ENCODE results near the gene MYOM3.

MYOM3 gene

DNA sequence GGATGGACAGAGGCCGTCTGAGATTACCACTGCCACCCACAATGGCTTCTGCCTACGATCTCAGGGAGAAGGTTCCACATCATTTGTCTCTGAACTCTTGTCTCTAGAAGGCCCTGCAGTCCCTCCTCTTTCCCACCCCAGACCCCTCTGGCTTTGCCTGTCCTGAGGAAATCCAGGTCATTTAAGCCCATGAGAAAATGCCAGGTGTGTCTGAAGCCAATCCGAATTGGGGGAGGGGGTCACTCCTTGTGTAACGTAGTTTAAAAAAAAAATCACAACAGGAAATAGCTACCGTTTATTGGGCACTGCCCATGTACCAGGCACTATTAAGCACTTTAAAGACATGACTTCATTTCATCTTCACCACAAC lies 7.5 kb upstream of the MYOM3 start:
- H3K27ac ChIP-seq (ENCODE audit: low read depth, low read length) = no peak overlapping the region
- H3K79me2 ChIP-seq (ENCODE audit: control insufficient read depth, low read length) = no peaks in the 10 kb centered on the region
- H3K36me3 ChIP-seq (ENCODE audit: control insufficient read depth, low read length) = no peaks in the 10 kb centered on the region
- H4K20me1 ChIP-seq (ENCODE audit: control insufficient read depth, insufficient read depth, low read depth, low read length) = no peaks in the 10 kb centered on the region
- no peaks in the 10 kb centered on the region for H3K9me2 ChIP-seq (replicated peaks; ENCODE audit: control insufficient read depth, low read length)
- no peaks in the 10 kb centered on the region for H3F3A ChIP-seq (ENCODE audit: control insufficient read depth, insufficient read depth)
- H3K4me3 ChIP-seq (ENCODE audit: low read length) = no peak overlapping the region
- no peaks in the 10 kb centered on the region for H3K9me3 ChIP-seq (ENCODE audit: control insufficient read depth, insufficient read depth, low read length)
- no peak for TF ChIP-seq EZH2phosphoT487 (IDR thresholded peaks at IDR 0.05; ENCODE audit: borderline replicate concordance, low read length)
- TF ChIP-seq, protein P1, sequence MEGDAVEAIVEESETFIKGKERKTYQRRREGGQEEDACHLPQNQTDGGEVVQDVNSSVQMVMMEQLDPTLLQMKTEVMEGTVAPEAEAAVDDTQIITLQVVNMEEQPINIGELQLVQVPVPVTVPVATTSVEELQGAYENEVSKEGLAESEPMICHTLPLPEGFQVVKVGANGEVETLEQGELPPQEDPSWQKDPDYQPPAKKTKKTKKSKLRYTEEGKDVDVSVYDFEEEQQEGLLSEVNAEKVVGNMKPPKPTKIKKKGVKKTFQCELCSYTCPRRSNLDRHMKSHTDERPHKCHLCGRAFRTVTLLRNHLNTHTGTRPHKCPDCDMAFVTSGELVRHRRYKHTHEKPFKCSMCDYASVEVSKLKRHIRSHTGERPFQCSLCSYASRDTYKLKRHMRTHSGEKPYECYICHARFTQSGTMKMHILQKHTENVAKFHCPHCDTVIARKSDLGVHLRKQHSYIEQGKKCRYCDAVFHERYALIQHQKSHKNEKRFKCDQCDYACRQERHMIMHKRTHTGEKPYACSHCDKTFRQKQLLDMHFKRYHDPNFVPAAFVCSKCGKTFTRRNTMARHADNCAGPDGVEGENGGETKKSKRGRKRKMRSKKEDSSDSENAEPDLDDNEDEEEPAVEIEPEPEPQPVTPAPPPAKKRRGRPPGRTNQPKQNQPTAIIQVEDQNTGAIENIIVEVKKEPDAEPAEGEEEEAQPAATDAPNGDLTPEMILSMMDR (IDR thresholded peaks at IDR 0.05; ENCODE audit: low read depth, low read length, poor library complexity, severe bottlenecking) = no peak
- H3K4me2 ChIP-seq (ENCODE audit: low read length) = no peak overlapping the region
- peaks cover 21% of the 10 kb centered on the region for H3K27me3 ChIP-seq (ENCODE audit: control insufficient read depth, low read length)
- no peaks in the 10 kb centered on the region for H3K4me1 ChIP-seq (ENCODE audit: control insufficient read depth, low read length)

DNA sequence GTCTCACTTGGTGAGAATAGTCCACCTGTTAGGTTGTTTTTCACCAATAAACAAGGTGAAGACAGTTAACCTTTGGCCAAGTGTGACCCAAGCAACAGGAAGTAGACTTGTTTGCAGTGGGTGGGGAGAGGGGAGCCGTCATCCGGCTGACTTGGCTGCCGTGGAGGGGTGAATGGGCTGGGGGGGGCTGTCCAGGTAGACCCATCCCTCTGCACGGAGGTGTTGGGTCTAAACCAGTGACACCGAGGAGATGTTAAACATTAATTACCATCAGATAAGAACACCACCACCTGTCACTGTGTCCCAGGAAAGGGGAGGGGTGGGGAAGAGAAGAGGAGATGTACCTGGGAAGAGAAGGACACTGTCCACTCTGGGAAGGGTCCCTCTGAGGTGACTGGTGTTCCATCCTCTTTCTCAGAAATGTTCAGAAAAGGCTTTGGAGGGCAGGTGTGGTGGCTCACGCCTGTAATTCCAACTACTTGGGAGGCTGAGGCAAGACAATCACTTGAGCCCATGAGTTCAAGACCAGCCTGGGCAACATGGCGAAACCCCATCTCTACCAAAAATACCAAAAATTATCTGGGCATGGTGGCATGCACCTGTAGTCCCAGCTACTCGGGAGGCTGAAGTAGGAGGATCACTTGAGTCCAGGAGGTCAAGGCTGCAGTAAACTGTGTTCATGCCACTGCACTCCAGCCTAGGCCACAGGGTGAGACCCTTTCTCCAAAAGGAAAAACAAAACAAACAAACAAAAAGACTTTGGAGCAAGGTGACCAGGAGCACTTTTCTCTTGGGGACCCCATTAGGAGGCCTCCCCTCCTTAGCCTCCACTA lies 6.7 kb upstream of the MYOM3 start:
- H3K27me3 ChIP-seq (ENCODE audit: control insufficient read depth, low read length) = peaks cover 26% of the 10 kb centered on the region
- no peaks in the 10 kb centered on the region for H3K79me2 ChIP-seq (ENCODE audit: control insufficient read depth, low read length)
- H3K36me3 ChIP-seq (ENCODE audit: control insufficient read depth, low read length) = no peaks in the 10 kb centered on the region
- no peaks in the 10 kb centered on the region for H3K4me1 ChIP-seq (ENCODE audit: control insufficient read depth, low read length)
- no peaks in the 10 kb centered on the region for H4K20me1 ChIP-seq (ENCODE audit: control insufficient read depth, insufficient read depth, low read depth, low read length)
- H3K4me2 ChIP-seq (ENCODE audit: low read length) = no peak overlapping the region
- H3K9me2 ChIP-seq (replicated peaks; ENCODE audit: control insufficient read depth, low read length) = no peaks in the 10 kb centered on the region
- no peak overlapping the region for H3K27ac ChIP-seq (ENCODE audit: low read depth, low read length)
- no peak overlapping the region for H3K4me3 ChIP-seq (ENCODE audit: low read length)
- TF ChIP-seq, protein P1 (IDR thresholded peaks at IDR 0.05; ENCODE audit: low read depth, low read length, poor library complexity, severe bottlenecking) = no peak
- TF ChIP-seq EZH2phosphoT487 (IDR thresholded peaks at IDR 0.05; ENCODE audit: borderline replicate concordance, low read length) = no peak
- no peaks in the 10 kb centered on the region for H3K9me3 ChIP-seq (ENCODE audit: control insufficient read depth, insufficient read depth, low read length)
- no peaks in the 10 kb centered on the region for H3F3A ChIP-seq (ENCODE audit: control insufficient read depth, insufficient read depth)

DNA sequence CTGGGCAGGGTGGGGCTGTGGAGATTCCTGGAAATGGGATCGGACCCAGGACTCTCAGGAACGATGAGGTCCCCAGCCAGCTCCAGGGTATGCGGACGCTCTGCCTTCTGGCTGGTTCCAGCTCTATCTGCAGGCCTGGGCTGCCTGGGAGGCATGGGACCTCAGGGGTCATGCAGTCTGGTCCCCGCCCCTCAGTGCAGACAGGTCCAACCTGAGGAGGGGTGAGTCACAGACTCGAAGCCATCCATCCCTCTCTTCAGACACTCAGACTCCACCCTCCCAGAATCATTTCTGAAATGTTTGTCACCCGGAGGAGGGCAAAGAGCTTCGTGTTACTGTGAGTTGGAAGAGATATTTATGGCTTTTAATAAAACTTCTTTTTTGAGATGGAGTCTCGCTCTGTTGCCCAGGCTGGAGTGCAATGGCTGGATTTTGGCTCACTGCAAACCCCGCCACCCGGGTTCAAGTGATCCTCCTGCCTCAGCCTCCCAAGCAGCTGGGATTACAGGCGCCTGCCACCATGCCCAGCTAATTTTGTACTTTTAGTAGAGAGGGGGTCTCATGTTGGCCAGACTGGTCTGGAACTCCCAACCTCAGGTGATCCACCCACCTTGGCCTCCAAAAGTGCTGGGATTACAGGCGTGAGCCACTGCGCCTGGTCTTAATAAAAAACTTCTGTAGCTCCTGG lies 5.9 kb upstream of the MYOM3 start:
- TF ChIP-seq, protein P1 (IDR thresholded peaks at IDR 0.05; ENCODE audit: low read depth, low read length, poor library complexity, severe bottlenecking) = no peak
- TF ChIP-seq EZH2phosphoT487 (IDR thresholded peaks at IDR 0.05; ENCODE audit: borderline replicate concordance, low read length) = no peak
- no peak overlapping the region for H3K27ac ChIP-seq (ENCODE audit: low read depth, low read length)
- H3K27me3 ChIP-seq (ENCODE audit: control insufficient read depth, low read length) = peaks cover 30% of the 10 kb centered on the region
- no peak overlapping the region for H3K4me2 ChIP-seq (ENCODE audit: low read length)
- no peaks in the 10 kb centered on the region for H3K4me1 ChIP-seq (ENCODE audit: control insufficient read depth, low read length)
- no peaks in the 10 kb centered on the region for H3F3A ChIP-seq (ENCODE audit: control insufficient read depth, insufficient read depth)
- no peaks in the 10 kb centered on the region for H3K79me2 ChIP-seq (ENCODE audit: control insufficient read depth, low read length)
- H4K20me1 ChIP-seq (ENCODE audit: control insufficient read depth, insufficient read depth, low read depth, low read length) = no peaks in the 10 kb centered on the region
- H3K4me3 ChIP-seq (ENCODE audit: low read length) = no peak overlapping the region
- H3K9me3 ChIP-seq (ENCODE audit: control insufficient read depth, insufficient read depth, low read length) = no peaks in the 10 kb centered on the region
- no peaks in the 10 kb centered on the region for H3K9me2 ChIP-seq (replicated peaks; ENCODE audit: control insufficient read depth, low read length)
- no peaks in the 10 kb centered on the region for H3K36me3 ChIP-seq (ENCODE audit: control insufficient read depth, low read length)

Data from DOHH2 (cell line).